IgD-negative memory B cell (primary cell): ENCODE measurements around the gene MAGEB10. TPM values are rescaled to one million over a fixed set of nuclear protein-coding genes. Genes with fewer than 3 reads are reported as not detected.
A peak's percentile ranks its signal among the peaks of the same experiment; 100 is the strongest.
"Not testable (repeated sequence)": the region's sequence is repeated elsewhere in the genome, so short reads cannot be mapped to it uniquely, and the experiment has no call there.

ENCODE experiments used
- H3K27ac Mint-ChIP-seq, 3 donors: one replicate each; pipeline ENCODE4 v1.8.0; 2020 to 2022; ENCODE audit warnings: mild to moderate bottlenecking in 3 of 3, mixed read lengths in 3 of 3, moderate library complexity in 1 of 3
- H3K27me3 Mint-ChIP-seq: one replicate; pipeline ENCODE4 v1.8.0; 2021; ENCODE audit warnings: mixed read lengths
- H3K36me3 Mint-ChIP-seq: one replicate; pipeline ENCODE4 v1.8.0; 2020; ENCODE audit warnings: mild to moderate bottlenecking, mixed read lengths
- H3K4me1 Mint-ChIP-seq, 3 donors: one replicate each; pipeline ENCODE4 v1.8.0; 2020 to 2022; ENCODE audit warnings: mixed read lengths in 3 of 3, mild to moderate bottlenecking in 1 of 3
- H3K4me3 Mint-ChIP-seq, 4 donors: one replicate each; pipeline ENCODE4 v1.8.0; 2020 to 2022; ENCODE audit warnings: mild to moderate bottlenecking in 4 of 4, mixed read lengths in 4 of 4, moderate library complexity in 3 of 4
- H3K9me3 Mint-ChIP-seq, 3 donors: one replicate each; pipeline ENCODE4 v1.8.0; 2020 to 2021; ENCODE audit warnings: mixed read lengths in 3 of 3, mild to moderate bottlenecking in 1 of 3
- polyA plus RNA-seq: library from polyadenylated mRNA; unstranded; fragments of 300-500 nt; fragmentation: Illumina TruSeq; gene quantifications from one replicate; pipeline ENCODE4 v1.2.3, GENCODE V29; 2021

MAGEB10 gene, protein sequence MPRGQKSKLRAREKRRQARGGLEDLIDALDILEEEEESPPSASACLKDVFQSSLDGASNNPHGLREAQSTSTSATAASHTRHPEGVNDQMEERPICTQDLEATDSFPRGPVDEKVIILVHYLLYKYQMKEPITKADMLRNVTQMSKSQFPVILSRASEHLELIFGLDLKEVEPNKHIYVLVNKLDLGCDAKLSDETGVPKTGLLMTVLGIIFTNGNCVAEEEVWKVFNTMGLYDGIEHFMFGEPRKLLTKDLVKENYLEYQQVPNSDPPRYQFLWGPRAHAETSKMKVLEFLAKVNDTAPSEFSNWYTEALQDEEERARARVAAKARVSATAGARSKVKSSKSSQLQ
- polyA plus RNA-seq = not detected

DNA sequence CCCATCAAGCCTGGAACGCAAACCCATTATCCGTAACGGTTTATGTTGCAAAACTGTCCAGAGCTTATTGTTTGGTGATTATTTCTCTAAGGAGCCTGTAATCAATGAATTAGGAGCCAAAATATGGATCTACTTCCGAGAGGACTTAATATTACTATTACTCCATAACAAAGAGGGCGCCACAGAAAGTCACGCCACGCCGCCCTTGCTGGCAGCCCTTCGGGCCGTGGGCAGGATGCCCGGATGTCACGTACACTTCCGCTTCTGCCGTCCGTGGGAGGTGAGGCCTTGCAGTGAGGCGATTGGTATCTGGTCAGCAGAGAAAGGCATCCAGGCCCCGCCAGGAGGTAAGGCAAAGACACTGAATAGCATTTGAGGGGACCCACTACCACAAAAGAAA, at the start of gene MAGEB10:
Gene MAGEB10 (plus strand): TSS at position 301 of the 400 bp plus-strand sequence. CDS start 13,317 bp downstream, outside the sequence.
- Mint-ChIP-seq H3K36me3 (no peaks in the 10 kb centered on the region), H3K4me1 (peaks cover 0 to 2% (median 0%) of the 10 kb centered on the region in 3 donors), H3K27ac (no peak within 1 kb of the TSS), H3K27me3 (no peaks in the 10 kb centered on the region), H3K4me3 (peak within 1 kb of the TSS in 1 of 4 donors; percentile 44), H3K9me3 (no peaks in the 10 kb centered on the region)

DNA sequence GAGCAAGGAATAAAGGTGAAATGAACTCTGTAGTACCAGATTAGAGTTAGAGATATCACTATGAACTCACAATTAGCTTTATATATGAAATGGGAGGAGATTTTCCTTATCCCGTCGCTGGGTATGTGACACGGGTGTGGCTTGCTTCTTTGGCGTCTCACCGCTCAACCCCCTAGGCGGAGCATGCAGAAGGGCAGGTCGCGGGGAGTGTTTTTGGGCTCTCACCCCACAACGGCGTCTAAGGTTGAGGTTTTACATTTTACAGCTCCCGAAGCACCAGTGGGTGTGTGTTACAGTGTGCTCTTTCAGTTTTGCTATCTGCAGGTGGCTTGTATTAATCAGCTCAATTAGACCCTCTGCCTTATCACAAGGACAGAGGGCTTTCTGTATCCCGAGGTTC, 42.1 kb upstream of the MAGEB10 start:
- Mint-ChIP-seq H3K36me3 (no peaks in the 10 kb centered on the region), H3K27ac (no peak overlapping the region), H3K9me3 (peaks cover 2 to 8% (median 2%) of the 10 kb centered on the region in 3 donors)

DNA sequence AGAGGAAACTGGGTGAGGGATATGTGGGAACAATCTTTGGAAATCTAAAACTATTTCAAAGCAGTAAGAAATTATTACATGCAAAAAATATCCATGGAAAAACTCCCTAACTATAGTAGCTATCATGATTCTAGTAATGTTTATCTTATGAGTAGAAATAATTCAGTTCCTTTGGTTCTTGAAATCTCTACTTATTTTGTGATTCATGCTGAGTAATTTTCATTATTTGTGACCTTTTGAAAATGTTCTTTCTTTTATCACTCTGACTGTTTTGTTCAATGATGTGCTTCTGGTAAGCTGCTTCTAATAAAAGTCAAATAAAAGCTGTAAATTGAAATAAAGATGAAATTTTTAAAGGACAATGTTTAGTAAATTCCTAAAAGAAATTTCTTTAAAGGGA, 40.4 kb upstream of the MAGEB10 start:
- Mint-ChIP-seq H3K4me3 (no peak overlapping the region), H3K9me3 (peaks cover 2 to 8% (median 2%) of the 10 kb centered on the region in 3 donors), H3K27me3 (no peaks in the 10 kb centered on the region), H3K4me1 (no peaks in the 10 kb centered on the region), H3K27ac (no peak overlapping the region), H3K36me3 (no peaks in the 10 kb centered on the region)

More for the DNA sequence above, 42.1 kb upstream of the MAGEB10 start:
- H3K4me3 Mint-ChIP-seq = no peak overlapping the region
- H3K27me3 Mint-ChIP-seq = no peaks in the 10 kb centered on the region
- H3K4me1 Mint-ChIP-seq = no peaks in the 10 kb centered on the region

DNA sequence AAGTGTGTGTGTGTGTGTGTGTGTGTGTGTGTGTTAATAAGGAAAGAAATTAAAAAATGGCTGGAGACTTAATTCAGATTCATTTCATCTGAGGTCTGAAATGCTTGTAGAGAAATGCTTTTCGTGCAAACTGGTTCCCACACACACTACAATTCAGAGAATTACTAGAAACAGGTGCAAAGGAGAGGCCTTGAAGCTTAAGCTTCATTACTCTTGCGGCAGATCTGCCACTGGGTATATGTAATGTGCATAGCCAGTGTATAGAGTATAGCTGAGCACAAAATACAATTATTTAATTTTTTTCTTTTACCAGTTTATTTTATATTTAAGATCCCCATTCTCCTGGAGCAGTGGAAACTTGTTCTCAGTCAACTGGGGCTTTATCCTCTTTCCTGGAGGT, 31.8 kb upstream of the MAGEB10 start:
- Mint-ChIP-seq H3K27me3 (no peaks in the 10 kb centered on the region), H3K27ac (no peak overlapping the region), H3K36me3 (no peaks in the 10 kb centered on the region), H3K9me3 (peaks cover 0 to 2% (median 0%) of the 10 kb centered on the region in 3 donors), H3K4me1 (no peaks in the 10 kb centered on the region), H3K4me3 (no peak overlapping the region)

DNA sequence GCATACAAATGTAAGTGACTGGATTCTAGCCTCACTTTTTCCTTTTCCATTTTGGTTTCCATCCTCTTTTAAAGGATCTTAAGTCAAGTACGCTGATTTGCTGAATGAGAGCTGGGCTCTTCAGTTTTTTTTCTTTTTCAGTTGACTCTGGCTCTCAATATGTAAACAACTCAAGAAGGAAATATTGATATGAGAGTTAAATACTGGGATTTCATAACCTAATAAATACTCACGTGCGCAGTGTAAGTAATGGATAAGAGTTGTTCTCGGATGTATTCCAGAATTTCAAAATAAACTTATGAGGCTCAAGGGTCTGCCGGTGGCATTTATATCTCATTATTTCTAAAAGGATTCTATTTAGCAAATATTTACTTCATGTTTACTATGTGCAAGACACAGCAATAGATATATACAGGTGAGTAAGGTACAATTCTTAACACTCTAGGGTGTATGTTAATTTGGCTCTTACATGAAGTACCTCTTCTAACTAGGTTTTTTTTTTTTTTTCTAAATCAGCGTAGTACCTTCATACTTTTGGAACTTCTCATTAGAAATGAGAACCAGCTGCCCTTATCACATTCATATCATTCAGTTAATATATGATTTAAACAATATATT, 11.0 kb upstream of the MAGEB10 start:
- no peaks in the 10 kb centered on the region for H3K36me3 Mint-ChIP-seq
- H3K27ac Mint-ChIP-seq = no peak overlapping the region
- H3K27me3 Mint-ChIP-seq = no peaks in the 10 kb centered on the region
- H3K4me3 Mint-ChIP-seq = no peak overlapping the region
- H3K9me3 Mint-ChIP-seq = peaks cover 0 to 1% (median 0%) of the 10 kb centered on the region in 3 donors
- H3K4me1 Mint-ChIP-seq = peaks cover 0 to 1% (median 0%) of the 10 kb centered on the region in 3 donors

DNA sequence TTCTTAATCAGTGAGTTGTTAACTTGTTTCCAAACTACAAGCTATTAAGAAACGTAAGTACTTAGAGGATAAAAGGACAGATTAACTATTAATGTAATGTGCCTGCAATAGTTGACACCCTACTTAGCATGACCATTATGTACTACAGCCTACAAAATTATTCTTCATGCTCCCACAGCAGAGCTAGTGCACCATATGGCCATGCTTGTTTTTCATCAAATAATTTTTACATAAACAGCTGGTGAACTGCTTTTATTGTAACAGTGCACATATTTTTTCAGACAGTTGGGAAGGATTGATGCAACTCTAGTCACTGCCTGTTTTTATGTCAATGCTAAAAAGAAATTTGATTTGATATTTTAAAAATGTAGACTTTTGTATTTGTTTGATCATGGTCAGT, 10.2 kb upstream of the MAGEB10 start:
- Mint-ChIP-seq H3K27me3 (no peaks in the 10 kb centered on the region), H3K27ac (no peak overlapping the region), H3K9me3 (peaks cover 1 to 4% (median 3%) of the 10 kb centered on the region in 3 donors), H3K36me3 (no peaks in the 10 kb centered on the region), H3K4me3 (no peak overlapping the region), H3K4me1 (peaks cover 0 to 1% (median 0%) of the 10 kb centered on the region in 3 donors)

DNA sequence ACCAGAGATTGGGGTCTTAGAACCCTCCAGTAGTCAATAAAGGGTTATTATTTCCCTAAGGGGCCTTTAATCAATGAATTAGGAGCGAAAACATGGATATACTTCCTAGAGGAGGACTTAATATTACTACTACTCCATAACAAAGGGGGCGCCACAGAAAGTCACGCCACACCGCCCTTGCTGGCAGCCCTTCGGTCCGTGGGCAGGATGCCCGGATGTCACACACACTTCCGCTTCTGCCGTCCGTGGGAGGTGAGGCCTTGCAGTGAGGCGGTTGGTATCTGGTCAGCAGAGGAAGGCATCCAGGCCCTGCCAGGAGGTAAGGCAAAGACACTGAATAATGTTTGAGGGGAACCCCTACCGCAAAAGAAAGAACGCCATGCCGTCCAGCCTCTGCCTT, 436 bp downstream of the MAGEB10 start:
- Mint-ChIP-seq H3K4me3 (peak overlapping the region in 1 of 4 donors; percentile 44), H3K27ac (no peak overlapping the region), H3K36me3 (no peaks in the 10 kb centered on the region), H3K9me3 (no peaks in the 10 kb centered on the region), H3K27me3 (no peaks in the 10 kb centered on the region), H3K4me1 (peaks cover 0 to 2% (median 0%) of the 10 kb centered on the region in 3 donors)

DNA sequence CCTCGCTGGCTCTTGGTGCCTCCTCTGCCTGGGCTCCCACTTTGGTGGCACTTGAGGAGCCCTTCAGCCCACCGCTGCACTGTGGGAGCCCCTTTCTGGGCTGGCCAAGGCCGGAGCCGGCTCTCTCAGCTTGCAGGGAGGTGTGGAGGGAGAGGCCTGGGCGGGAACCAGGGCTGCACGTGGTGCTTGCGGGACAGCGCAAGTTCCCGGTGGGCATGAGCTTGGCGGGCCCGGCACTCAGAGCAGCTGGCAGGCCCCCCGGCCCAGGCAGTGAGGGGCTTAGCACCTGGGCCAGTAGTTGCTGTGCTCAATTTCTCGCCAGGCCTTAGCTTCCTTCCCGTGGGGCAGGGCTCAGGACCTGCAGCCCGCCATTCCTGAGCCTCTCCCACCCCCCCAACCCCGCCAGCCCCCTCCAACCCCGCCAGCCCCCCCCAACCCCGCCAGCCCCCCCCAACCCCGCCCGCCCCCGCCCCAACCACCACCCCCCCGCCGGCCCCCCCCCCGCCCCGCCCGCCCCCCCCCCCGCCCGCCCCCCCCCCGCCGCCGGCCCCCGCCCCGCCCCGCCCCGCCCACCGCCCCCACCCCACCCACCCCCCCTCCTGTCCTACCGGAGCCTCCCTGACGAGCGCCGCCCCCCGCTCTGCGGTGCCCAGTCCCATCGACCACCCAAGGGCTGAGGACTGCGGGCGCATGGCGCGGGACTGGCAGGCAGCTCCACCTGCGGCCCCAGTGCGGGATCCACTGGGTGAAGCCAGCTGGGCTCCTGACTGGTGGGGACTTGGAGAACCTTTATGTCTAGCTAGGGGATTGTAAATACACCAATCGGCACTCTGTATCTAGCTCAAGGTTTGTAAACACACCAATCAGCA, 1.4 kb downstream of the MAGEB10 start:
- not testable (repeated sequence) for H3K36me3 Mint-ChIP-seq, H3K4me3 Mint-ChIP-seq, H3K9me3 Mint-ChIP-seq

DNA sequence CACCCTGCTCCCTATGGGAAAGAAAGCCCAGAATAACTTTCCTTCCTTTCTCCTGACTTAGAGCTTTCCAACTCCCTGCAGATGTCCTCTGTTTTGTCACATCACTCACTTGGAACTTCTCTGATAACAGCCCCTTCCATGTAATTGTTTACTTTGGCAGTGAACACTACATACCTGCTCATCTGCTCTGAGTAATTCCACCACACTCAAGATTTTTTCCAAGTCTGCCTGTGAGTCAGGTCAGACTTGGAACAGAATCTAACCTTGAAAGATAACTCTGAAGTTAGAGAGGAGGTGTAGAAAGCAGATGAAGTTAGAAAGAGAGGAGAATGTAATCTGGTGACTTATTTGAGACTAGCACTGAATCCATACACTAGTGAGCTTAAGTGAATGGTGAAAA, 7.4 kb downstream of the MAGEB10 start:
- Mint-ChIP-seq H3K27ac (no peak overlapping the region), H3K9me3 (no peaks in the 10 kb centered on the region), H3K4me3 (no peak overlapping the region), H3K36me3 (no peaks in the 10 kb centered on the region), H3K4me1 (no peaks in the 10 kb centered on the region), H3K27me3 (no peaks in the 10 kb centered on the region)

More for the DNA sequence above, 1.4 kb downstream of the MAGEB10 start:
- H3K27me3 Mint-ChIP-seq, H3K4me1 Mint-ChIP-seq, H3K27ac Mint-ChIP-seq: not testable (repeated sequence)

DNA sequence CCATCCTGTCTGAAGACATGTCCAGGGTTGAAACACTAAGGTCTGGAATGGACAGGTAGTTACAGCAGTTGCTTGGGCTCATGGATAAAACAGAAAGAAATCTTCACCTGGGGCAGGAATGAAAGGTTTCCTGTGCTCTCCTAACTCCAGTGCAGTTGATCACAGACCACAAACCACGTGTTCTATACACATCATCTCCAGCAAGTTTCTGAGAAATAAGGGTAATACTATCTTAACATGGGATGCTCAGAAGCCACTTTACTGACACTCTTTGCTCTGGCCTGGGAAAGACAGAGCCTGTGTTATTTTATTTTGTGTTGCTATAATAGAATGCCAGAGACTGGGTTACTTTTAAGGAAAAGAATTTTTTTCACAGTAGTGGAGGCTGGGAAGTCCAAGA, 16.0 kb downstream of the MAGEB10 start:
- no peak overlapping the region for H3K4me3 Mint-ChIP-seq
- no peak overlapping the region for H3K27ac Mint-ChIP-seq
- peaks cover 0 to 3% (median 2%) of the 10 kb centered on the region in 3 donors for H3K9me3 Mint-ChIP-seq
- no peaks in the 10 kb centered on the region for H3K27me3 Mint-ChIP-seq
- peaks cover 0 to 1% (median 0%) of the 10 kb centered on the region in 3 donors for H3K4me1 Mint-ChIP-seq
- H3K36me3 Mint-ChIP-seq = no peaks in the 10 kb centered on the region

DNA sequence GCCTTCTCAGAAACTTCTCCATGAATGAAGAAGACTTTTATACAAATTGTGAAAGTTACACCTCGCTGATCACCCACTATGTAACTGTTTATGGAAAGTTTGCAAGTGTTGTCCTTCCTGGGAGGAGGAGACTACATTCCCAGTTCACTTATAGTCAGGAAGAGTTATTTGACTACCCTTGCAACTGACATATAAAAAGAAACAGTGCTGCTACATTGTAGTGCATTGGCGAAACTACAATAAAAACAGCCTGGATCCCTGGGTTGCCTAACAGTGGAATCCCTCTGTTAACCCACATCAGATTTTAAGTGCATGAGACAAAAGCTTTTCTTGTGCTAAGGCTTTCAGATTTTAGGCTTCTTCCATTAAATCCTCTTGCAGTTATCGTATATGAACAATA, 30.4 kb downstream of the MAGEB10 start:
- Mint-ChIP-seq H3K4me3 (no peak overlapping the region), H3K27me3 (no peaks in the 10 kb centered on the region), H3K4me1 (no peaks in the 10 kb centered on the region), H3K36me3 (no peaks in the 10 kb centered on the region), H3K27ac (no peak overlapping the region), H3K9me3 (peaks cover 0 to 2% (median 1%) of the 10 kb centered on the region in 3 donors)

DNA sequence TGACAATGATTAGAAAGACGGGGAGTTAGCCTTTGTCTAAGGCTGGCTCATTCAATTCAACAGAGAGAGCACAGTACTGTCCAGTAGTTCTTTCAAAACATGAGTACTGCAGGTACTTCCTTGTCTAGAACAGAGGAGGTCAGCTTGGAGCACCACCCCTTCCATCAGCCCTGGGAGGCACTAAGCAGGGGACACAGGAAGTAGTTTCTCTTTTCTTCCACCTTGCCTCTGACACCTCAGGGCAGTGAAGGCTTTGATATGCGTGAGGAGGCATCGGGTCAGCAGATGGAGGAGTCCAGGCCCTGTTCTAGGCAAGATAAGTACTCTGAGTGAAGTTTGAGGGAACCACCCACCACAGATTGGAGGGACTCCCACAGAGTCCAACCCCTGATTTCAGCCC, 33.1 kb downstream of the MAGEB10 start:
- no peaks in the 10 kb centered on the region for H3K27me3 Mint-ChIP-seq
- peaks cover 0 to 6% (median 3%) of the 10 kb centered on the region in 3 donors for H3K9me3 Mint-ChIP-seq
- no peak overlapping the region for H3K27ac Mint-ChIP-seq
- H3K4me3 Mint-ChIP-seq = no peak overlapping the region
- H3K36me3 Mint-ChIP-seq = no peaks in the 10 kb centered on the region
- no peaks in the 10 kb centered on the region for H3K4me1 Mint-ChIP-seq

DNA sequence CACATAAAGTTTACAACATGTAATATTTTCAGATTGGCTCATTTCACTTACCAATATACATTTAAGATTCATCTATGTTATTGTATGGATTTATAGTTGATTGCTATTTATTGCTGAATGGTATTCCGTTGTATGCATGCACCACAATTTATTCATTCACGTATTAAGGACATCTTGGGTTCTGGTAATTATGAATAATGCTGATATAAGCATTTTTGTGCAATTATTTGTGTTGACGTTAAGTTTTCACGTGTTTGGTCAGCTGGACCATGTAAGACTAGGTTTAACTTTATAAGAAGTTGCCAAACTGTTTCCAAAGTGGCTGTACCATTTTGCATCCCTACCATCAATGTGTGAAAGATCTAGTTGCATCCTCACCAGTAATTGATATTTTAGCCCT, 35.1 kb downstream of the MAGEB10 start:
- H3K27me3 Mint-ChIP-seq = no peaks in the 10 kb centered on the region
- H3K27ac Mint-ChIP-seq = no peak overlapping the region
- H3K9me3 Mint-ChIP-seq = peaks cover 0 to 6% (median 3%) of the 10 kb centered on the region in 3 donors
- H3K4me3 Mint-ChIP-seq = no peak overlapping the region
- H3K4me1 Mint-ChIP-seq = no peaks in the 10 kb centered on the region
- no peaks in the 10 kb centered on the region for H3K36me3 Mint-ChIP-seq

DNA sequence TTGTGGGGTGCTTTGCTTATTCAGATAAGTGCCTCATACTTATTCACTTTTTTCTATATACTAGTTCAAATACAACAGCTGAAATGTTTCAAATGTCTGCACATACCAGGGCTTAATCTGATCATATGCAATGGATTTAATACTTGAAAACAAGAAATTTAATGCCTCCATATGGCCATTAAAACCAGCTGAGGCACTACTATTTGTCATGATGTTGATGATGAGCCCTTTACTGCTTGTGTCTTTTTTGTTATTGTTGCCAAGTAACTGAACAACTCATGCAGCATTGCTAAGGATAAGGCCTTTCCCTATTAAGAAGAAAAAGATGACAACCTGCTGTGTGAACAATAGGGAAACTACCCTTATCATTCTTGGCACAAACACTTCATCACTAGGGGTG, 52.5 kb downstream of the MAGEB10 start:
- peaks cover 4 to 11% (median 4%) of the 10 kb centered on the region in 3 donors for H3K9me3 Mint-ChIP-seq
- H3K27ac Mint-ChIP-seq = no peak overlapping the region
- no peak overlapping the region for H3K4me3 Mint-ChIP-seq
- H3K27me3 Mint-ChIP-seq = no peaks in the 10 kb centered on the region
- H3K36me3 Mint-ChIP-seq = no peaks in the 10 kb centered on the region
- H3K4me1 Mint-ChIP-seq = peaks cover 0 to 1% (median 0%) of the 10 kb centered on the region in 3 donors

DNA sequence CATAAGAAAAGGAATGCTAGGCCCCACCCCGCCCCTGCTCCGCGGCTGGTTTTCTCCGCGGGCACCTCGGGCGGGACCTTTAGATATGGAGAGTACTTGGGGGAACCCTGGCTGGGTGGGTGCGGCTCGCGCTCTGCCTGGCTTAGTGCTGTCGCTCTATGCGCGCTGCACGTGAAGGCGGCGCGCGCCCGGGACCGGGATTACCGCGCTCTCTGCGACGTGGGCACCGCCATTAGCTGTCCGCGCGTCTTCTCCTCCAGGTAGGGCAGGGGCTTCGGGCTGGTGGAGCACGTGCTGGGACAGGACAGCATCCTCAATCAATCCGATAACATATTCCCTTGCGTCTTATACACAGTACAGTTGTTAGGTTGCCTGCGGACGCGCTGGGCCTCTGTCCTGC, 56.0 kb downstream of the MAGEB10 start:
- no peaks in the 10 kb centered on the region for H3K4me1 Mint-ChIP-seq
- H3K9me3 Mint-ChIP-seq = peaks cover 2 to 8% (median 4%) of the 10 kb centered on the region in 3 donors
- H3K4me3 Mint-ChIP-seq = no peak overlapping the region
- no peak overlapping the region for H3K27ac Mint-ChIP-seq
- no peaks in the 10 kb centered on the region for H3K36me3 Mint-ChIP-seq
- H3K27me3 Mint-ChIP-seq = no peaks in the 10 kb centered on the region
